ENCODE measurements around the gene KCNQ1.

The KCNQ1 gene

DNA sequence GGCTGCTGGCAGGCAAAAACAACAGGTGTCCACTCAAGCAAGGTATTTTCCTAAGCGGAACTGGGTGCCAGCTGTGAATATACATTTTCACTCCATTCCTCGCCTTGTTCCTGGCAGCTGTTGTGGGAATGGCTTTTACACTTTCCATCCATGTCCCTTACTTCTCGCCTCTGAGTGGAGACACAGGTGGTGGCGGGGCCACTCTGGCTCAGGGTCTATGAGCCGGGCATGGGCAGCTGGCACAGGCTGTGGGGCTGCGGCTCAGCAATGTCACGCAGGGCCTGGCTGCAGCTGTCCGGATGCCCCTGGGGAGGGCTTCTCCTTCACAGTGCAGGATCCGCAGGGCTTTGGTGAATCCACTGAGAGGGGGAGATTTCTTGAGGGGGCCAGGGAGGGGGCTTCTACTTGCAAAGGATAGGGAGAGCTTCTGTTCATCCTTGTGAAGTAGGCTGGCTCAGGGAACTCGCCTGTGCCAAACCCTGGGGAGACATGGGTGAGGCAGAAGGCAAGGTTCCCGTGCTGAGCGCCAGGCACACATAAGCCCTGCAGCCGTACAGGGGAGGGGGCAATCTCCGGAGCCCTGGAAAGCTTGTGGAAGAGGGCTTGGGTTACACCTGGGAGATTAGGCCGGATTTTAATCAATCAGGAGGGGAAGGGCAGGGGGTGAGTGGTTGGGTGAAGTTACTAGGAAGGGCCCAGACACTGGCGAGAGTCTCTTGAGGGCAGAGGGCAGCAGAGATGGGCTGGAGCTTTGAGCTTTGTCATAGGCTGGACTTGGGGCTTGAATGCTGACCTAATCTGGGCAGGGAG is 209.3 kb downstream of the KCNQ1 start:
- no peaks in the 10 kb centered on the region for H3K36me3 ChIP-seq (ENCODE audit: insufficient read depth, low read length)
- no peak overlapping the region for H3K27ac ChIP-seq (ENCODE audit: low read depth, low read length, poor library complexity, severe bottlenecking)
- no peak overlapping the region for H3K9ac ChIP-seq (ENCODE audit: low read length)
- H3K4me3 ChIP-seq (ENCODE audit: low read depth, low read length, poor library complexity, severe bottlenecking), result no peak overlapping the region
- H3K27me3 ChIP-seq (ENCODE audit: insufficient read depth, low read length), result no peaks in the 10 kb centered on the region
- no peaks in the 10 kb centered on the region for H4K20me1 ChIP-seq (ENCODE audit: insufficient read depth, low read length)
- no peak overlapping the region for H2AFZ ChIP-seq (ENCODE audit: low read length)
- no peak overlapping the region for H3K4me2 ChIP-seq (ENCODE audit: low read length)
- TF ChIP-seq, protein P1, sequence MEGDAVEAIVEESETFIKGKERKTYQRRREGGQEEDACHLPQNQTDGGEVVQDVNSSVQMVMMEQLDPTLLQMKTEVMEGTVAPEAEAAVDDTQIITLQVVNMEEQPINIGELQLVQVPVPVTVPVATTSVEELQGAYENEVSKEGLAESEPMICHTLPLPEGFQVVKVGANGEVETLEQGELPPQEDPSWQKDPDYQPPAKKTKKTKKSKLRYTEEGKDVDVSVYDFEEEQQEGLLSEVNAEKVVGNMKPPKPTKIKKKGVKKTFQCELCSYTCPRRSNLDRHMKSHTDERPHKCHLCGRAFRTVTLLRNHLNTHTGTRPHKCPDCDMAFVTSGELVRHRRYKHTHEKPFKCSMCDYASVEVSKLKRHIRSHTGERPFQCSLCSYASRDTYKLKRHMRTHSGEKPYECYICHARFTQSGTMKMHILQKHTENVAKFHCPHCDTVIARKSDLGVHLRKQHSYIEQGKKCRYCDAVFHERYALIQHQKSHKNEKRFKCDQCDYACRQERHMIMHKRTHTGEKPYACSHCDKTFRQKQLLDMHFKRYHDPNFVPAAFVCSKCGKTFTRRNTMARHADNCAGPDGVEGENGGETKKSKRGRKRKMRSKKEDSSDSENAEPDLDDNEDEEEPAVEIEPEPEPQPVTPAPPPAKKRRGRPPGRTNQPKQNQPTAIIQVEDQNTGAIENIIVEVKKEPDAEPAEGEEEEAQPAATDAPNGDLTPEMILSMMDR (IDR thresholded peaks at IDR 0.05; ENCODE audit: low read length), result no peak
- no peak for TF ChIP-seq EZH2 (IDR thresholded peaks at IDR 0.05; ENCODE audit: borderline replicate concordance, low read length)
- no peaks in the 10 kb centered on the region for H3K4me1 ChIP-seq (ENCODE audit: insufficient read depth, low read length, severe bottlenecking)
- H3K9me2 ChIP-seq (ENCODE audit: low read depth, low read length), result no peaks in the 10 kb centered on the region
- H3K79me2 ChIP-seq (ENCODE audit: insufficient read depth, low read length), result no peaks in the 10 kb centered on the region
- H3K9me3 ChIP-seq (ENCODE audit: low read length), result peaks cover 15% of the 10 kb centered on the region
- H3F3A ChIP-seq (ENCODE audit: insufficient read depth, low read length), result no peaks in the 10 kb centered on the region

DNA sequence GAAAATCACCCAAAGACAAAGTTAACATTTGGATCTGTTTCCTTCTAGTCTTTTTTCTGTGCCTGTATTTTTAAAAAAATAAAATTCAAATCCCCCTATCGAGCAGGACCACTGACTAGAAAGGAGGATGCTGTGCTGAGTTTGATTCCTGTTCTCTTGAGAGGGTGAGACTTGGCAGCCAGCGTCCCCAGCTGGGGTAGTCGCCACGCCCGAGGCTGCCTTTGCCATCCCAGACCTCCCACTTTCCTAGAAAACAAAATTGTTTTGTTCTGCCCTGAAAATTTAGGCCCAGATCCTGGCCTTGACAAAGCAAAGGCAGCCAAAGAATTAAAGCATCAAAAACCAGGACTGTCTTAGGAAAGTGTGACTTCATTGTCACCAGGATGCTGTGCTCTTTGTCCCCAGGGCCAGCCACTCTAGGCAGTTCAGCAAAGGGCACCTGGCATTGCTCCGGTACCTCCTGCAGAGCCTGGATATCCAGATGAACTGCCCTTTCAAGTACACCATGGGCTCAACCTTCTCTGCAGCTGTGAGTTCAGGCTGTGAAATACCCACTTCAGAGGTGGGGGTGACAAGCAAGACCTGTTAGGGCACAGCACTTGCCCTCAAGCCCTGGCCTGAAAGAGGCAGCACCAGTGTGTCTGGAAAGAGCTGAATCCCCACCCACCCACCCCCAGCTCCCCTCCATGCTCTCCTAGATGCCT is 210.4 kb downstream of the KCNQ1 start:
- Histone ChIP-seq H3K9me3 (ENCODE audit: low read length) (peaks cover 5% of the 10 kb centered on the region), H3K27me3 (ENCODE audit: insufficient read depth, low read length) (no peaks in the 10 kb centered on the region), H3K9me2 (ENCODE audit: low read depth, low read length) (no peaks in the 10 kb centered on the region), H3K27ac (ENCODE audit: low read depth, low read length, poor library complexity, severe bottlenecking) (no peak overlapping the region), H2AFZ (ENCODE audit: low read length) (no peak overlapping the region), H3K9ac (ENCODE audit: low read length) (no peak overlapping the region), H3K4me2 (ENCODE audit: low read length) (no peak overlapping the region), H4K20me1 (ENCODE audit: insufficient read depth, low read length) (no peaks in the 10 kb centered on the region), H3K79me2 (ENCODE audit: insufficient read depth, low read length) (no peaks in the 10 kb centered on the region), H3K4me1 (ENCODE audit: insufficient read depth, low read length, severe bottlenecking) (no peaks in the 10 kb centered on the region), H3K4me3 (ENCODE audit: low read depth, low read length, poor library complexity, severe bottlenecking) (no peak overlapping the region), H3F3A (ENCODE audit: insufficient read depth, low read length) (no peaks in the 10 kb centered on the region), H3K36me3 (ENCODE audit: insufficient read depth, low read length) (no peaks in the 10 kb centered on the region)
- no peak for TF ChIP-seq EZH2 (IDR thresholded peaks at IDR 0.05; ENCODE audit: borderline replicate concordance, low read length)
- TF ChIP-seq, protein P1 (IDR thresholded peaks at IDR 0.05; ENCODE audit: low read length), result no peak

DNA sequence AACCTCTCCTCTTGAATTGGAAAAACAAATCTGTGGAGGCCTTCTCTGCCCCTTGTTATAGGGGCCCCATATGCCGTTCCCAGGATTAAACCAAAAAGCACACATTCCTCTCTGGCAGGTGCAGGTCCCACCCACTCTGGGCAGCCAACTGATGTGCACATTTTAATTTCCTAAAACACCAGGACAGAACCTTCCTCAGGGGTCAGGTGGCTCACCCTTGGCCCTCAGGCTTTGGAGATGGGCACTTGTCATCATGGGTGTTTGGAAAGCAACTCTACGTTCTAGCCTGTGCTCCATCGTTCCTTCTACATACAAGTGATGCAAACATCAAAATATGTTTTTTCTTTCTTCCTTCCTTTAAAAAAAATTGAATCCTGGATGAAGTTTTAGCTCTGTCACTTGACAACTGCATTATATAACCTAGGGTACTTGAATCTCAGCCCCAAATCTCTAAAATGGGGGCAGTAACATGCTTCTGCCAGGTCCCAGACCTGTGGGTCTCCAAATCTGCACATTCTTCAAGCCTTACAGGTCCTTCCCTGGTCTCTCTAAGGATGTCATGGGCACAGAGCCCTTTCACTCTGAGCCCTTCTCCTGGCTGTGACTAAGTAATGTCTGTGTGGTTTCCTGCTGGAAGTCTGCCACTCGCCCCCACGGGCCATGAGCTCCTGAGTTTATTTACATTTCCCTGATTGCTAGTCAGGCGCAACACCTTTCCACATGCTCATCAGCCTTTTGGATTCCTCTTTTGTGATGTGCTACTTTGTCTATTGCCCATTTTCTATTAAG is 211.2 kb downstream of the KCNQ1 start:
- H3K9me3 ChIP-seq (ENCODE audit: low read length), result no peaks in the 10 kb centered on the region
- no peaks in the 10 kb centered on the region for H3F3A ChIP-seq (ENCODE audit: insufficient read depth, low read length)
- no peaks in the 10 kb centered on the region for H4K20me1 ChIP-seq (ENCODE audit: insufficient read depth, low read length)
- H3K4me3 ChIP-seq (ENCODE audit: low read depth, low read length, poor library complexity, severe bottlenecking), result no peak overlapping the region
- H3K27ac ChIP-seq (ENCODE audit: low read depth, low read length, poor library complexity, severe bottlenecking), result no peak overlapping the region
- no peak overlapping the region for H2AFZ ChIP-seq (ENCODE audit: low read length)
- H3K9ac ChIP-seq (ENCODE audit: low read length), result no peak overlapping the region
- H3K4me2 ChIP-seq (ENCODE audit: low read length), result no peak overlapping the region
- H3K4me1 ChIP-seq (ENCODE audit: insufficient read depth, low read length, severe bottlenecking), result no peaks in the 10 kb centered on the region
- H3K27me3 ChIP-seq (ENCODE audit: insufficient read depth, low read length), result no peaks in the 10 kb centered on the region
- no peaks in the 10 kb centered on the region for H3K79me2 ChIP-seq (ENCODE audit: insufficient read depth, low read length)
- TF ChIP-seq EZH2 (IDR thresholded peaks at IDR 0.05; ENCODE audit: borderline replicate concordance, low read length), result no peak
- TF ChIP-seq, protein P1 (IDR thresholded peaks at IDR 0.05; ENCODE audit: low read length), result no peak
- no peaks in the 10 kb centered on the region for H3K9me2 ChIP-seq (ENCODE audit: low read depth, low read length)
- no peaks in the 10 kb centered on the region for H3K36me3 ChIP-seq (ENCODE audit: insufficient read depth, low read length)
